HG02840 (cell line): Measurements from ENCODE around the gene DND1.
"Not testable (repeated sequence)": the region's sequence is repeated elsewhere in the genome, so short reads cannot be mapped to it uniquely, and the experiment has no call there.

ENCODE experiments used
- ATAC-seq: cut with Tn5 transposase; IDR thresholded peaks from one replicate; pipeline ENCODE4 v1.9.1; 2021; ENCODE audit warnings: mild to moderate bottlenecking, moderate library complexity, moderate number of reproducible peaks; ENCODE audit not compliant: unreplicated experiment, low FRiP score

Gene DND1

DNA sequence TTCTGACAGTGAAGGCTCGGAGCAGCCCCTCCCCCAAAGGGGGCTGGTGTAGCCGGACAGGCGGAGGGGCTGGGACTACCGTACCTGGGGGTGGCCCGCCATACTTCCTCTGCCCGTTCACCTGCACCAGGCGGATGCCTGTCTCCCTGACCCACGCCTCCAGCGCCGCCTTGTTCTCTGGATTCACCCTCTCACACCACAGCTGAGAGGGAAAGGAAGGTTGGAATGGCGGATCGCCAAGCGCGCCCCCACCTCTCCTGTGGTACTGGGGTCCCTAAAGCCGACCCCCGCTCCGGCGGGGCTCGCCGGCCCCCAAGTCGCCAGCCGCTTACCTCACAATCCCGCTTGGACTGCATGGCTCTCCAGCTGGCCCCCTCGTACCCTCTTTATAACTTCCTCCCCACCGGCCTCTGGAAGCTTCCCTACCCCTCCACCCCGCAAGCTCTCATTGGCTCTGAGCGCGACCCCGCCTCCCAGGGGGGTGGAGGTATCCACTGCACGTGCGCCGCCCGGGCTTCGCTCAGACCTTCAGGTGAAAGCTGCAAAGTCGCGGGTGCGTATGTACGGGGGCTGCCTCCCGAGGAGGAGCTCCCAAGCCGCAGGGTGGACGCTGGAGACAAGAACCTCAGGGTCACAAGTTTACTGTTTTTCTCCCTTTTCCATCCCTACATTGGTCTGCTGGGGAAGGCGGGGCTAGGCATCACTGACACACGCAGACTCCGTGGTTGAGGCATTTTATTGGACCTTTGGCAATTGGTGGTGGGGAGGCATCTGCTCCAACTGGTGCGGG lies at the start of gene DND1:
DND1 (minus strand) TSS at position 390 of the 790 bp plus-strand sequence; CDS start at position 356, 34 bp downstream.
- no peak for ATAC-seq

GRCh38 chr5:140721395-140721794 lies 48.0 kb upstream of the DND1 start:
- ATAC-seq, result not testable (repeated sequence)

GRCh38 chr5:140720738-140721137 lies 47.4 kb upstream of the DND1 start:
- not testable (repeated sequence) for ATAC-seq

DNA sequence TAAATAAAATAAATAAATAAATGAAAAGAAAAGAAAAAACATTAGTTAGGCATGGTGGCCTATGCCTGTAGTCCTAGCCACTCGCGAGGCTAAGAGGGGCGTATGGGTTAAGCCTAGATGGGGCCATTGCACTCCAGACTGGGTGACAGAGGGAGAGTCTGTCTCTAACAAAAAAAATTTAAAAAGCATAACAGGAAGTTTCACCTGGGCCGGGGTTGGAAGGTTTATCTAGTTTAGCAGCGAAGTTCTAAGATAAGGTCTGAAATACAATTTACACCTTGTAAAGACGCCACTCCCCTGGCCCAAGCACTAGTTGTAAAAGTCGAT lies 44.9 kb upstream of the DND1 start:
- no peak for ATAC-seq

DNA sequence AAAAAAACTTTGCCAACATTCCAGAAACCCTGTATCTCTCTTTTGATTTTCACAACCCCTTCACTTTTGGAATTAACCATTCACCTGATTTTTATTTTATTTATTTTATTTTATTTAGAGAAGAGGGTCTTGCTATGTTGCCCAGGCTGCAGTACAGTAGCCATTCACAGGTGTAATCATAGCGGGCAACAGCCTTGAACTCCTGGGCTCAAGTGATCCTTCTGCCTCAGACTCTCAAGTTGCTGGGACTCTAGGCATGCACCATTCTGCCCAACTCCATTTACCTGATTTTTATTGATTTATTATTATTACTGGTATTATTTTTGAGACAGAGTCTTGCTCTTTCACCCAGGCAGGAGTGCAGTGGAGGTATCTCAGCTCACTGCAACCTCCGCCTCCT lies 42.9 kb upstream of the DND1 start:
- not testable (repeated sequence) for ATAC-seq

DNA sequence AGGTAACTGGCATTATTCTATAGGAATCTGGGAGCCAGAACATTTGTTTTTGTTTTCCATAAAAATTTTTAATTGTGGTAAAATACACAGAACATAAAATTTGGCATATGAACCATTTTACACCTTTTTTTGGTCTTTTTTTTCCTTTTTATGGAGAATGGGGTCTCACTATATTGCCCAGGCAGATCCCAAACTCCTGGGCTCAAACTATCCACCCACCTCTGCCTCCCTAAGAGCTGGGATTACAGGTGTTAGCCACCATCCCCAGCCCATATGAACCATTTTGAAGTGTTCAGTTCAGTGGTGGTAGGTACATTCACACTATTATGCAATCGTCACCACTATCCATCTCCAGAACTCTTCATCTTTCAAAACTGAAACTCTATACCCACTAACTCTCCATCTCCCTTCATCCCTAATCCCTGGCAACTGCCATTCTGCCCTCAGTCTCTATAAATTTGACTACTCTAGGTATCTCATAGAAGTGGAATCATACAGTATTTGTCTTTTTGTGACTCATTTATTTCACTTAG lies 40.3 kb upstream of the DND1 start:
- no peak for ATAC-seq

DNA sequence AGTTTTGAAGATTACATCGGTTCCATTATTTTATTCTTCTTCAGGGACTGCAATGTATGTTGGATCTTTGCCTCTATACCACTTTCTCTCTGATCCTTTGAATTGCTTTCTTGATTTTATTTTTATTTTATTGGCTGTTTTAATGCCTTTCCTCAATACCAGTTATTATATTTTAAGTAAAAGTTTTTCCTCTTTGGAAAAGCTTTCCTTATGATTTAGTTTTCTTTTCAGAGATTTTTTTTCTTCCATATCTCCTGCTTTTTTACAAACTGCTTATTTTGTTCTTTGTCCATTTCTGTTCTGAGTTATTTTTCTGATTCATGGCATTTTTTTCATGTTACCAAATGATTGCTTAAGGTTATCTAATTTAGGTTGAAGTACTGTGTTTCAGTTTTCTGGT lies 38.4 kb upstream of the DND1 start:
- ATAC-seq, result no peak

- ATAC-seq, result peak; percentile 89
Observed at GRCh38 chr5:140710899-140711552, 37.6 kb upstream of the DND1 start.

DNA sequence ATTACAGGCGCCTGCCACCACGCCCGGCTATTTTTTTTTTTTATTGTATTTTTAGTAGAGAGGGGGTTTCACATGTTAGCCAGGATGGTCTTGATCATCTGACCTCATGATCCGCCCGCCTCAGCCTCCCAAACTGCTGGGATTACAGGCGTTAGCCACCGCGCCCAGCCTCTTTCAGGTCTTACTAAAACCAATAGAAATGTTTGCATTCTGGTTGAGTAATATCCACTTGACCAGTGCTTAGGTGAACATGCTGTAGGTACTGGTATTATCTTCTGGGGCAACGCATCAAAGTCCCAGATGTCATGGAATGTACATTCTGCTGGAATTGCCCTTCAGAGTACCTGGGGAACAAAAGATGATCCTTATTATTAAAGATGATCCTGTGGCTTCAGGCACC lies 35.4 kb upstream of the DND1 start:
- ATAC-seq, result not testable (repeated sequence)

DNA sequence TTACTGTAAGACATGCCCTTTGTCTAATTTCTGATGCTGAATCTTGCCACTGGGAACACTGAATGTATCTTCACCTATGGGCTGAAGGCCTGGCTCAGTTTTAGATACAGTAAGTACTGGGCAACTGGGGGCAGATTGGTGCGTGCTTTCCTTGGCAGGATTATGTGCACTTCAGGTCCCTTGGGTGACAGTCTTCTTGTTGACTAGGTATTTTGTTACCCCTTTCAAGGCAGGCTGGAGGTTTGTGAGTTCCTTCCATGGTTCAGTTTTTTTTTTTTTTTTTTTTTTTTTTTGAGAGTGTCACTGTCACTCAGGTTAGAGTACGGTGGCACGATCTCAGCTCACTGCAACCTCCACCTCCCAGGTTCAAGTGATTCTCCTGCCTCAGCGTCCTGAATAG lies 34.4 kb upstream of the DND1 start:
- no peak for ATAC-seq

- peak; percentile 93 for ATAC-seq
Observed at GRCh38 chr5:140700177-140701144, 27.1 kb upstream of the DND1 start, which contains the start of gene ZMAT2. TSS of gene ZMAT2 (plus strand) at chr5:140700447. CDS start at chr5:140700461, 14 bp downstream.

DNA sequence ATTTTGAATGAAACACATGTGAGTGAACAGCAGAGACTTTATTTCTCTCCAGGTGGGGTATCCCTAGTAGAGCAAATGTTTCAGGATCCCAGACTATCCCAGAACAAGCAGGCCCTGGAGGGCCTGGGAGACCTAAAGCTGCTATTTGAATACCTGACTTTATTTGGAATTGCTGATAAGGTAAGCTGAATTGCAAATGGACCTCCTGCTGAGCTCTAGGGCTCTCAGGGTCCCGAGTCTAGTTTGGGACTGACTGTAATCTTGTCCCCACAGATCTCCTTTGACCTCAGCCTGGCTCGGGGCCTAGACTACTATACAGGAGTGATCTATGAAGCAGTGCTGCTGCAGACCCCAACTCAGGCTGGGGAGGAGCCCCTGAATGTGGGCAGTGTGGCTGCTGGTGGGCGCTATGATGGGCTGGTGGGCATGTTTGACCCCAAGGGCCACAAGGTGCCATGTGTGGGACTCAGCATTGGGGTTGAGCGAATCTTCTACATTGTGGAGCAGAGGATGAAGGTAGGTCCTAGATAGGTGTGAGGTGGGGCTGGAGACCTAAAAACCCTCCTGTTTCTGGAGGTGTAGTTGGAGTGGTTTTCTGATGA lies 23.6 kb upstream of the DND1 start:
- no peak for ATAC-seq

DNA sequence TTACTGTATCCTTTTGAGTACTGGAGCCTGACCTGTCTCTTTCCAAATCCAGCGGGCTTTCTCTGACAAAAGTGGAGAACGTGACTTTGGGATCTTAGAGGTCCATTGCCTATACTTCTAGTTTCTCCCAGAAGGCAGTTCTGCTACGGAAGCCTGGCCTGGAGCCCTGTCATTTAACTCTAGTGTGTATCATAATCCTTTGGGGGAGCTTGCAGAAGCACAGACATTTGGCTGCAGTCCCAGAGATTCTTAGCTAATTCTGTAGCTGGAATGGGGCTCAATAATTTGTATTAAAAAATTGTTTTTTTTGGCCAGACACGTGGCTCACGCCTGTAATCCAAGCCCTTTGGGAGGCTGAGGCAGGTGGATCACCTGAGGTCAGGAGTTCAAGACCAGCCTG lies 20.9 kb upstream of the DND1 start:
- ATAC-seq, result no peak

DNA sequence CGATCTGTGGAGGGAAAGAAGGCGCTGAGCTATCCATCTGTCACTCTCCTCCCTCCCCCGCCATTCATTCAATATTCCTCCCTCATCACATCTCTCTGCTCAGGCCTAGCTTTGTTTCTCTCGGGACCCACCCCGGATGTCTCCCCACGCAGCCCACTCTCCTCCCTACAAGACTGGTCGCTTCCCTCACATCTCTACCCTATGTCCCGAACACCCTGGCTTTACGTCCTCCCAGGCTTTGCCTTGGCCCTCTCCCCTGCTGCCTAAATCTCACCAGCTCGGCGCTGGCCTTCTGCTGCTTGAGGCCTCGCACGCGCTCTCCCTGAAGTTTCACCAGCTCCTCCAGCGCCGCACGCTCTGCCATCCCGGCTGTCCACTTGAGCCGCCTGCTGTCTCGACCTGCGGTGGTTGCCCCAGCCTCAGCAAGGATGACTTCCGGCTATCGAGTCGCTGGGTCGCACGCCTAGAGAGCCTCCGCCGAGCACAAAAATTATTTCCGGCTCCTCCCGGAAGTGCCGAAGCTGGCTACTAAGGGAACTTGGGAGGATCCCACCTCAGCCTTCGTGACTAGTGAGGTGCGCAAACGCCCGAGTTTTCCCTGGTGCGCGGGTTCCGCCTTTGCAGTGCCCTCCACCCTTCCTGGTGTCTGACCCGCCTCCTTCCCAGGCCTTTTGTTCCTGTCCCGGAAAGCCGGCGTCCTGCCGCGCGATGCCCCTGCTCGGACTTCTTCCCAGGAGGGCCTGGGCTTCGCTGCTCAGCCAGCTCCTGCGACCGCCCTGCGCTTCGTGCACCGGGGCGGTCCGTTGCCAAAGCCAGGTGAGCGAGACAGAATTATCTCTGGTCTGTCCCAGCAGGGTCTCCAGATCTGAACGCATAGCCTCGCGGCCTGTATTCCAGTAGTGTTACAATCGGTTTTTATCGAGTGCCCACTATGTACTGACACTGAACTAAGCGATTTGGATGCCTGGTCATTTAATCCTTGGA lies 17.9 kb upstream of the DND1 start, which contains the start of the genes HARS1 and HARS2:
HARS1 (minus strand) TSS at position 430 of the 984 bp plus-strand sequence; CDS start at position 364, 66 bp downstream.
HARS2 (plus strand) TSS at position 515 of the 984 bp plus-strand sequence; CDS start at position 709, 194 bp downstream.
- ATAC-seq, result peak; percentile 98

GRCh38 chr5:140690376-140690932 lies 17.1 kb upstream of the DND1 start:
- ATAC-seq, result no peak

DNA sequence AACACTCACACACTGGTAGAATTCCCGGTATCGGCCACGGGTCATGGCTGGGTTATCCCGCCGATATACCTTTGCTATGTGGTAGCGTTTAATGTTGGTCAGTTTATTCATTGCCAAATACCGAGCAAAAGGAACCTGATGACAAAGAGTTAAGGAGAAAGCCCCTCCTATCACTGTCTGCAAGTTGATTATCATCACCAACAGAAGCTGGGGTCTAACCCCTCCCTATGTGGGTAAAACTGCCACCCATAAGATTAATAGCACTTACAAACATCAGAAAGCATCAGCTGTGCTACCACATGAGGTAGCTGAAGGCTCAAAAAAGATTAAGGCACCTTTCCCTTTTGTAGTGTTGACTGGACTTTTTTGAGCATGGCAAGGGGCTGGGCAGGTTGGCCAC lies 5.6 kb upstream of the DND1 start:
- no peak for ATAC-seq

DNA sequence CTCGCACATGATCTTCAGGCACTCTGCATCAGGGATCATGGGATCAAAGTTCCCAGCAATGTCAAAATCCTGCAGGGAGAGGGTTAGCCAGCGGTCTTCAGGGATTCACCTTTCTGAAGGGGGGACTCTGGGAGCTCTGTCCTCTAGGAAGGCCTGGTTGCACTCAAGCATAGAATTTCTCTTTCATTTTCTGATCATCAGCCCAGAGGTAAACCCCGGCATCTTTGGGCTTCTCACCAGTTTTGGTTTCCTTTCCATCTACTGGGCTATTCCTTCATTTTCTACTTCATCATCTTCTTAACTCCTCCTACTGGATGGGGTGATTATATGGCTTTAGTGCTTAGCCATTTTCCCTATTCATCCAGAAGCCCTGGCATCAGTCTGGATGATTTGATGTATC lies 4.6 kb upstream of the DND1 start:
- no peak for ATAC-seq

DNA sequence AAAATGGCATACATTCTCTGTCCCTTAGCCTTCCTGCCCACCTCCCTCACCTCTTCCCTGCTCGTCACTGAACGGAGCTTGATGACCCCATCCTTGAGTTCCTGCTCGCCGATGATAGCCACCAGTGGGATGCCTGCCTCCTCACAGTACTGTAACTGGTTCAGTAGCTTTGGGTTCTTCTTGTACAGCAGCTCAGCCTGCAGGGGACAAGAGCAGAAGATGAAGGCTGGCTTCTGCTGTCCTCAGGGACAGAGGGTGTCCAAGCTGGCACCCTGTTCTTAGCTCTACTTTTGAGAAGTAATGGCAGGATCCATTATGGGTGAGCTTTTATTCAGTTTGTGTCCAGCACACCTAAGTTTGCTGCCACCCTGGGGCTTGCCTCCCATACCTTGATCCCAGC lies 1.3 kb upstream of the DND1 start:
- ATAC-seq, result no peak
